ENCODE data around the gene NCOR1.

DNA sequence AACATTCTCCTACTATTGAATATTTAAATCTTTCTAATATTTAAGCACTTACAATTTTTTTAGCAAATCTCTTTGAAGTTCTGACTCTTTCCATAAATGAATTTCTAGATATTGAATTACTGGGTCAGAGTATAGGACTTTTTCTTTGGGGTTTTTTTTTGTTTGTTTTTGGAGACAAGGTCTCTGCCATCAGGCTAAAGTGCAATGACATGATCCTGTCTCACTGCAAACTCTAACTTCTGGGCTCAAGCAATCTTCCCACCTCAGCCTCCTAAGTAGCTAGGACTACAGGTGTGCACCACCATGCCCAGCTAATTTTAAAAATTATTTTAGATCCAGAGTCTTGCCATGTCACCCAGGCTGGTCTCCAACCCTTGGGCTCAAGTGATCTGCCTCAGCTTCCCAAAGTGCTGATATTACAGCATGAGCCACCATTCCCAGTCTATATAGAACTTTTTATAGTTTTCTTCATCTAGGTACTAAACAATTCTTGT is 26.6 kb upstream of the NCOR1 start:
- TF ChIP-seq, protein P1, sequence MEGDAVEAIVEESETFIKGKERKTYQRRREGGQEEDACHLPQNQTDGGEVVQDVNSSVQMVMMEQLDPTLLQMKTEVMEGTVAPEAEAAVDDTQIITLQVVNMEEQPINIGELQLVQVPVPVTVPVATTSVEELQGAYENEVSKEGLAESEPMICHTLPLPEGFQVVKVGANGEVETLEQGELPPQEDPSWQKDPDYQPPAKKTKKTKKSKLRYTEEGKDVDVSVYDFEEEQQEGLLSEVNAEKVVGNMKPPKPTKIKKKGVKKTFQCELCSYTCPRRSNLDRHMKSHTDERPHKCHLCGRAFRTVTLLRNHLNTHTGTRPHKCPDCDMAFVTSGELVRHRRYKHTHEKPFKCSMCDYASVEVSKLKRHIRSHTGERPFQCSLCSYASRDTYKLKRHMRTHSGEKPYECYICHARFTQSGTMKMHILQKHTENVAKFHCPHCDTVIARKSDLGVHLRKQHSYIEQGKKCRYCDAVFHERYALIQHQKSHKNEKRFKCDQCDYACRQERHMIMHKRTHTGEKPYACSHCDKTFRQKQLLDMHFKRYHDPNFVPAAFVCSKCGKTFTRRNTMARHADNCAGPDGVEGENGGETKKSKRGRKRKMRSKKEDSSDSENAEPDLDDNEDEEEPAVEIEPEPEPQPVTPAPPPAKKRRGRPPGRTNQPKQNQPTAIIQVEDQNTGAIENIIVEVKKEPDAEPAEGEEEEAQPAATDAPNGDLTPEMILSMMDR (IDR thresholded peaks at IDR 0.05) = no peak
- TF ChIP-seq POLR2A (IDR thresholded peaks at IDR 0.05) = no peak
